HG03108 (cell line): ENCODE results near the gene OXGR1.
A peak's percentile ranks its signal among the peaks of the same experiment; 100 is the strongest.
"Not testable (repeated sequence)": the region's sequence is repeated elsewhere in the genome, so short reads cannot be mapped to it uniquely, and the experiment has no call there.

Source experiments
- ATAC-seq: cut with Tn5 transposase; IDR thresholded peaks from one replicate; pipeline ENCODE4 v1.9.1; 2021; ENCODE audit warnings: moderate library complexity; ENCODE audit not compliant: unreplicated experiment

Gene OXGR1

DNA sequence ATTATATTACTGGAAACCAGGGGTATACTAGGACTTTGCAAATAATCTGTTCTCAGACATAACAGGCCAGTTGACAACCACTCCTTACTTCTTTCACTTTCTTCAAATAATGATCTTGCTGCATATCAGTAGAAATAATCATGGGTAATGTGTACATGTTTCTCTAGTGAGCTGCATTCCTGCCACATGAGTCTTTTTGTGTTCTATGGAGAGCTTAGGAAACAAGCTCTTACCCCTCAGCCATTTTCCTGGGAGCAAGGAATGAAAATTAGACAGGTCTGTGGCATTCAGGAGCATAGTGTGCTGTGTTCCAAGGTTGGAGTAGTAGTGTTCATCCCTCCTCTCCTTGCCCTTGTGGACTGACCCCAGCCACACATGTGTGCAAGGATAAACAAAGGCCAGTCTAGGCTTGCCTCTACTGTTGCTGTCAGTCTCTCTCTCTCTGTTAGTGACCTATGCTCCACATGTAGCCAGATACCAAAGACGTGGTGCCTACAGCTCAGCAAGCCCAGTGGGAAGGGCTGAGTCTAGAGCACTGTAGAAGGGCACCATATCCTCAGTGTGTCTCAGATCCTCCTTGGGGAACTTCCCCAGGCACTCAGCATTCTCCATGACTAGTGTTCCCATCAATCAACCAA, 11.5 kb upstream of the OXGR1 start:
- ATAC-seq = no peak

DNA sequence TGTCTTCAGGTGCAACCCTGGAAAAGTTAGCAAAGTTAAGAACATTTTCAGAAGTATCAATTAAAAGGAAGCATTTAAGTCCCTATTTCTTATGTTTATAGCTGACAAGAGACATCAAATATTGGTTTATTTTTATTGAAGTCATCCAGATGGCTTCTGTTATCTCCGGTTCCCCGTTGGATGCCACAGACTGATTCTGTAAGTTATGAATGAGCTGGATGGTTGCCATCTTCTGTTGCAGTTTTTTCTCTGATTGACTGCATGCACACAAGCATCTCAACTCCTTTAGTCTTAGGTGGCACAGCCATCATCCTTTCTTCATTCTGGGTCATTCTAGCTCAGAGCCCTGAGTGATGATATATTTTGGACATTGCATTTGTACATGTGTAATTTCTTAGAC, 10.6 kb upstream of the OXGR1 start:
- ATAC-seq = no peak

DNA sequence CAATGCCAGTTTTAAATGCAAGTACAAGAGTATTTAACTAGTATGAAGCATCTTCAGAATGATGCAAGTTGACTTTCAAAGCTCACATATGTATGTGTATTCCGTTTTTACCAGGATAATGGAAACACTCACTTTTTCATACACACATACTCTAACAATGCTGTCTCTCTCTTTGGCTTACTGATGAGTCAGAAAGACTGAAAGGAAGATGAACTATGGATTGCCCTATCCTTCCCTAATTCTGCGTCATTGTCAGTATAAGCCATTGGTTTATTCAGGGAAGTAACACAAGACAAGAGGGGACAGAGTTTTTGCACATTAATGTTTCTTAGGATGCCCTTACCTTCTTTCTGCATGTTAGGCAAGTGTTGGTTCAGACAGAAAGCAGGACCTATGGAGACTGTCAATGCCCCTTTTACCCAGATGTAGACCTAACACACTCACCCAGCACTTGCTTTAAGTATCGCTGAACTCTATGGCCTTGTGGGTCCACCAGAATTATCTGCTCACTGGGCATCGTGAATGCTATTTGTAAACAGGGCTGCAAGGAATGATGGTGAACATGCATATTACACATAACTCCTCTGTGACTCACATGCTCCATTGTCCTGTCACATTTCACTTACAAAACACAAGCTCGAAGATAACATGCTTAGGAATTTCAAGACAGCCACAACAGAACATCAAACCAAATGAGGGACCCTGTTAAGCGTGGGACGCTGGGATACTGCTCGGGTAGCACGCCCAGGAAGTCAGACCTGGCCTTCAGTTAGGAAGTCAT, 10.0 kb upstream of the OXGR1 start:
- no peak for ATAC-seq

DNA sequence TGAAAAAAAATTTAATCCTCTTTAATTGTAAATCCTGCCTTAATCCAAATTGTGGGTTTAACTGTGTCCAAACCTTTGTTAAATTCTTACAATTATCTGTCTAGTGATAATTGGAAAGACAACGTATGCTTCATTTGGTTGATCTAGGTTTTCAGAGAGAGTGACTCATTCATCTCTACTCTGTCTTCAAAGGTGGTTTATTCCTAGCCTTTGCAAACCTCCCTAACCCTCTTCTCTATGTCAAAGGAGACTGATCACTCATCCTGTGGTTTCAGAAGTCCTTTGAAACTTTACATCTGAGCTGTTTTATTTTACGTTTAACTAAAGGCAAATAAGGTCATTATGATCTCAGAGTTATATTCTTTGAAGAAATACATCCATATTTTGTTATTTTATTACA, 8.8 kb upstream of the OXGR1 start:
- no peak for ATAC-seq

DNA sequence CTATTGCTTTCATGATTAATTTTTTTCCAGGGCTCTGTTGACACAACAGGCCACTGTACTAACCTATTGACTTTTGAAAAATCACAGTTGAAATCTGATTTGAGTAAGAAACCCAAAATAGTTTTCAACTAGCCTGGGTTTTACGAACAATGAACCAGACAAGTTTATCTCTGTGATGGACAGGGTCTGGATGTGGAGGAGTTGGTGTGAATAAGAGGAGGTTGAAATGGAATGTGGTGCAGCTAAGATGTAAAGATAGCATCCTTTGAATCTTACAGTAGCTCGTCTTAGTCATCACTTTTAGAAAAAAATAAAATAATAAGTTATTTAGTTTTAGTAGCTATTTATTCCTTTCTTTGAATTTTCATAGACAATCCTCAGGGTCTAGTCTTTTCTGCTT, 8.3 kb upstream of the OXGR1 start:
- ATAC-seq = no peak

DNA sequence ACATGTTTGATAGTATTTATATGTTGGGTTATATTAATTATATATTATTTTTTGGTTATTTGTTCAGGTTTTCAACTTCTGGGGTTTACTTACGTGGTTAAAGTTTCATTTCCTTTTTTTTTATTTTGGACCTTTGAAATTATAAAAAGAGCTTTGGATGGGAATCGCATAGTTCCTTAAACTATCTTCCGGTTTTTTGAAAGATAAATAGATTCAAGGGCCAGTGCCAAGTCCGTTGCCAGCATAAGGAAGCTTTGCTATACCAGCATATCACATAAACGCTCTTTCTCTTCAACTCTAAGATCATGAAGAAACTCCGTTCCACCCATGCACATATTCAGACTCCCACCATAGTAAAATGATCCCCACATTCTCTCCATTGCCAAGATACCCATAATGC, 7.4 kb upstream of the OXGR1 start:
- ATAC-seq = no peak

DNA sequence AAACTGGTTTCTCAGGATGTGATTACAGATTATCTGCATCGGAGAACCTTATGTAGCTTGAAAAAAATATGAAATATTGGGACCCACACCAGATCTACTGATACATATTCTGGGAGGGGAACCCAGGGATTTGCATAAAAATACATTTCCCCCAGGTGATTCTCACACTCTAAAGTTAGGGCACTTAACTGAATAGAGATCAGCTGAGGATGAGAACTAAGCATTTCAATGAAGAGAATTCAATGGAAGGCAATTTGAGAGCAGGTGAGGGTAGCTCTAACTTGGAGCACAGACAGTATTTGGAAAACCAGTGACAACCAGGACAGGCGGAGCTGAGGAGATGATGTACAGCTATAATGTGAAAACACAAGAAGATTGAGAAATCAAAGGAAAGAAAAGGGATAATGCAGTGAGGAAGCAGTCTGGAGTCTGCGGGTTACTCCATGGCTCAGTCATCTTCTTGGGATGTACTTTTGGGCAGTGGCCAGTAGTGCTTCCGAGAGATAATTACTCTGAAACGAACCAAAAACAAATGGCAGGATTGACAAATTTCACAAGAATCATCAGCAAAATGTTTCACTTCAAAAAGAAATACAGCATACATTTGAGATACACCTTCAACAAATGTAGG, 6.1 kb upstream of the OXGR1 start:
- ATAC-seq = no peak

DNA sequence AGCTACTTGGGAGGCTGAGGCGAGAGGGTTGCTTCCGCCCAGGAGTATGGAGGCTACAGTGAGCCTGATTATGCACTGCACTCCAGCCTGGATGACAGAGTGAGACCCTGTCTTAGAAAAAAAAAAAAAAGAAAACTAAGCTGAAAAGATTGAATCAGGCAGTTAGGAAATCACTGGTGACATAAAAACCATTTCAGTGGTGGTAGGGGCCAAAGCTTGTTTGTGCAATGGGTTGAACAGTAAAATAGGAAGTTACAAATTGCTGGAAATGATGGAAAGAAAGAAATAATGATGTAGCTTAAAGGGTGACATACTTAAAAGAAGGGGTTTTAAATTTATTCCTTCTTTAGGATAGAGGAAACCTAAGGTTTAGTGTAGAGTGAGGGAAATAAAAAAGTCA, 4.8 kb upstream of the OXGR1 start:
- ATAC-seq = no peak

DNA sequence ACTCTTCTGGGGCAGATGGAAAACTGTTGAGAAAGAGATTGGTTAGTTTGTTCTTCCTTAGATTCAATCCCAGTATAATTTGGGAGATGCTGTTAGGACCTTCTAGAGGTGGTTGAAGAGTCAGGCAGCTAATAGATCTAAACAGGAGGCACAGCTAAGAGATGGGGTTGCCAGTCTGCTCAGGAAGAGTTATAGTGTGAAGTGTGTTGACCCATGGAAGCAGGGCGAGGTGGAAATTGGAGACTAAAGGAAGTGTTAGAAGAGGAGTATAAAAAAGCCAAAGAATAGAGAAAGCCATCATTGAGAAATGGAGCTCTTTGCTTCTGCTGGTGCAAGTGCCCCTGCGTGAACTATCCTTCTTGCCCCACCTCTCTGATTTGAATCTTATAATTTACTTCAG, 3.8 kb upstream of the OXGR1 start:
- ATAC-seq = no peak

DNA sequence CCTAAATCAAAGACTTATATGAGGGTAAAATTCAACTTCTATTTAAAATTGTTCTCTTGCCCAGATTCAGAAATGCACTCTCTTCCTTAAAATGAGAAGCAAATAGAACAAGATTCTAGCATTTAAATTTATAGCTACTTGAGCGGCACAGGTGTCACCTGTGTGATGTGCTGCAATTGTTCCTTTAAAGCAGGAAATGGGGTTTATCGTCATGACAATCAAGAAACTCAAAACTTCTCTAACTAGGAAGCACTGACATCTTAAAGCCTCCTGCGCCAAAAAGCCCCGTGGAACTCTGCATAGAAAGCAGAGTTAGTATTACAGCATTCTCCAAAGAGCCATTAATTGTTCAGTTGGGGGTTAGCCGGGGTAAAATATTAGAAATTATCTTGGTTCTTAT, 2.6 kb upstream of the OXGR1 start:
- no peak for ATAC-seq

DNA sequence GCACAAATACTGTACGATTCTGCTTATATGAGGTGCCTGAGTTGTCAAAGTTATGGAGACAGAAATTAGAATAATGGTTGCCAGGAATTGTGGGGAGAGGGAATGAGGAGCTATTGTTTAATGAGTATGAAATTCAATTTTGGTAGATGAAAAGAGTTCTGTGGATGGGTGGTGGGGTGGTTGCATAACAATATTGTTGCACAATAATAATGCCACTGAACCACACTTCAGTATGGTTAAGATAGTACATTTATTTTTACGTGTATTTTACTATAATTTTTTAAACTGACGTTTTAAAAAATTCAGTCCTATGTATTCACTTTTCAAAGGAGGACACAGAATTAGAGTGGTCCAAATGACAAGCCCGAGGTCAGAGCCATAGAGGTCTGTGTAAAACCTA, 1.8 kb upstream of the OXGR1 start:
- ATAC-seq = no peak

DNA sequence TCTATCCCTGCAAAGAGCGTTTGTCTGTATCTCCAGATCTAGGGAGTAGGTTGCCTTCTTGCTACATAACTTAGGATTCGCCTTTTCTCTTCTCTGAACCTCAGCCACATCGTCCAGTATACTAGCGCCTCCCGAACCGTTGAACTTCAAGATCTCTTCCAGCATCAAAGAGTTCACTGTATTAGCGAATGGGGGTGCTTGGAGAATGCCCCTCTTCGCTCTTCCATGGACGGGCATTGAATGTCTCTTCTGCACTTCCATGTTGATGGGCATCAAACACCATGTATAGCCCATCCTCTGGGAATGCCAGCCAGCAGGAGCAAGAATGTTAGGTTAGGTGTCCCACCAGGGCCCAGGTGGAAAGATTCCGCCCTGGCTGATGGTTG, 575 bp upstream of the OXGR1 start:
- ATAC-seq = no peak

DNA sequence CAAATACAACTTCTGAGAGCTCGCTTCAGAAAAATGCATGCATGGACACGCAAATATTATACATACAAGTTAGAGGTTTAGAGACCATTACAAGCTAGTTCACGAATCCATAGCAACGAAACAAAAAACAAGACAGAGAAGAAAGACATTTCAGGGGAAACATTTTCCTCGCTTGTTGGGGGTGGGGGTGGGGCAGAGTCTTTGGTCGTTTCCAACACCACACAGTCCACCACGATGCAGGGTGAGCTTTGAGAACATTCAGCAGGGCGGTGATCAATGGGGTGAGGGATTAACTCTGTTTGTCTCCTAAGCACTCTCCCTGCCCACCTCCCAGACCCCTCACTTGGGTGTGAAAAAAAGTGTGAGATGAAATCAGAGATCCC, 651 bp downstream of the OXGR1 start:
- no peak for ATAC-seq

DNA sequence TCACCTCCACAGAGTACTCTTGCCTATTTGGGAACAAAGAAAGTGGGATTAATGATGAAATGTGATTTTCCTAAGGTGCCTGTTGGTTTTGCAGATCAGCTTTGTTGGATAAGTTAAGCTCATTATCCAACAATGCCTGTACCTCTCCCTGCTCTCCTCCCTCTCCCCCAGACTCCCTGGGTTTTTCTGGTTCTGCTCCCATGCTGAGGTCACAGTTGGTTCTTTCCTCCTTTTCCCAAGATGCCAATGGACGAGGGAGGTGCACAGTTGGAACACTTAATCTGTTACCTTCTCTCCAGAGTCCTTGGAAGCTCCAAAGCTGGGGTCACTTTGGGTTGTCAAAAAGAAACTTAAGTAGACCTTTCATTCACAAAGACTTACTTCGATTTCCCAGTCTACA, 1.6 kb downstream of the OXGR1 start:
- ATAC-seq = no peak

DNA sequence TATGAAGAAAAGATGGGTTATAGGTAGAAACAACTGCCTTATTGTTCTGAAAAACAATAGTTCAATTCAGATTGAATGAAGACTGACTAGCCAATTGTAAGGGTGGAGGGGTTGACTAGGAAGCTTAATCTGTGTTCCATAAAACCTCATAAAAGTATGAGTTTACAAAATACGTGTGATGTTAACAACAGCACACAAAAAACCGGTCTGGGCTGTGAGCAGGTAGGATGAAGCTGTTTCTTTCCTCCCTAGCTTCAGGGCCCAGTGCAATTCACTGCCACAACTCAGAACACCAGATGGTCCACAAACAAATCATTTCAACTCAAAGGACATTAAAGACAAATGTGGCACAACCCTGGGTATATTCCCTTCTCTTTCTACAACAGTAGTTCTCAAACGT, 3.2 kb downstream of the OXGR1 start:
- no peak for ATAC-seq

DNA sequence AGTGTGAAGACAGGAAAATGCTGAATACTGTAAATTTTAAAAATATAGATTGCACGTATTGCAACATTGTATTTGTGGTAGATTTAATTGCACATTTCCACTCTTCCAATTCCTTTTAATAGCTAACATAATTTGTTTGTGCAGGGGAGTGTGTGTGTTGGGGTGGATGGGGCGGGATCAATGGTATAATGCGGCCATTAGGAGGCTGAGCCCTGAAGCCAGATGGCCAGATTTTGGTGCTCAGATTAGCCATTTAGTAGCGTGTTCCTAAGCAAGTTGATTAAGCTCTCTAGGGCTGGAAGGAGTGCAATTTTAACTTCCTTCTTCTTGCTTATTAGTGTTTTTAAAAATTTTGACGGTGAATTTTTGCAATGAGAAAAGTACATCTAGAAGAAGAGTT, 5.8 kb downstream of the OXGR1 start:
- no peak for ATAC-seq

DNA sequence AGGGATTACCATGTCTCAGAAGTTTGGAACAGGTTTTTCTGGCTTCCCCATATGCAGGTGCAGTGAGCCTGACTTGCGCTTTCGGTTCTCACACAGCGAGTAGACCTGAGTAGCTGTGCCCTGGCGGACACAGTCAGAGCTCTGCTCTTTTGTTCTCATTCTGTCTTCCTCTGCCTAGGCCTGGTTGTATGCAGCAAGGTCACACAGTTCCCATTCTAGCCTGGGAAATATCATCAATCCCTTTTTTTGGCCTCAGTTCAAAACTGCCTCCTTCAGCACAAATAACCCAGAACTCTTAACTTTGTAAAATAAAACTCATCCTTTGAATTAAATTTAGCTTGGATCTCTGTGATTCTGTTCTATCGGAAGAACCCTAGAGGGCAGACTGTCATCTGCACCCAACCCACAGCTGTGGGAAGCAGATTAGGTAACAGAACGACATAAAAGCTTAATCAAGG, 10.2 kb downstream of the OXGR1 start:
- ATAC-seq = peak; percentile 98

DNA sequence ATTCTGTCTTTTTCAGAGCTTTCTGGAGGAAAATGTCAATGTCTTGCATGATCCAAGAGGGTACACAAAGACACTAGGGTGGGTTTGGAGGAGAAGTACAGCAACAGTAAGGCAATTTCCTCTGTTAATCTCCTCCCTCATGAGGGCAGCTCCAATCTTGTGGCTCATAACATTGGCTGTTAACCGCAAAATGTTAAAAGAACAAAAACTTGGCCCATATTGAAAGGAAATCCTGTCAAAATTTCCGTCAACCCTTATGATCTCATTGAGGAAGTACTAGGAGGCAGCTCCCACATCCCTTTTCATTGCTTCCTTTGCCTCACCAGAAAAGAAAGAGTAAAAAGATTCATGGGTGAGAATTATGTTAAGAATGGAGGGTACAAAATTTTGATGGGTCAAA, 11.6 kb downstream of the OXGR1 start:
- ATAC-seq = no peak

DNA sequence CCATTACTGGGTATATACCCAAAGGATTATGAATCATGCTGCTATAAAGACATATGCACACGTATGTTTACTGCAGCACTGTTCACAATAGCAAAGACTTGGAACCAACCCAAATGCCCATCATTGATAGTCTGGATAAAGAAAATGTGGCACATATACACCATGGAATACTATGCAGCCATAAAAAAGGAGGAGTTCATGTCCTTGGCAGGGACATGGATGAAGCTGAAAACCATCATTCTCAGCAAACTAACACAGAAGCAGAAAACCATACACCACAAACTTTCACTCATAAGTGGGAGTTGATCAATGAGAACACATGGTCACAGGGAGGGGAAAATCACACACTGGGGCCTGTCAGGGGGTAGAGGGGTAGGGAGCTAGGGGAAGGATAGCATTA, 14.4 kb downstream of the OXGR1 start:
- ATAC-seq = not testable (repeated sequence)

DNA sequence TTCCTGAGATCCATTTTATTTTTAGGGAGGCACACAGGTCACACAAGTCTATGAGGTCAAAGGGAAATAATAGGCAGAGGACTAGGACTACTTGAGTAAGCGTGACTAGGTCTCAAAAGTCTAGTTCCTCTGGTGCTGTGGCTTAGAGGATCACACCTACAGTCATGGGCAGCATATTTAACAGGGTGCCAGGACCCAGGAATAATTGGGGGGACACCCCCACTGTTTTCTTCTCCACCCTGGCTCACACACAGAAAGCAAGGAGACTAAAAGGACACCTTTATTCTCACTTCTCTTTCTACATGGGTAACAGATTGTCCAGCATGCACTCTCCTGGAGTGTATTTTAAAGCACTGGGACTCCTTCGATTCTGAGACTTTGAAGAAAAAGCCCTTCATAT, 26.2 kb downstream of the OXGR1 start:
- ATAC-seq = no peak

DNA sequence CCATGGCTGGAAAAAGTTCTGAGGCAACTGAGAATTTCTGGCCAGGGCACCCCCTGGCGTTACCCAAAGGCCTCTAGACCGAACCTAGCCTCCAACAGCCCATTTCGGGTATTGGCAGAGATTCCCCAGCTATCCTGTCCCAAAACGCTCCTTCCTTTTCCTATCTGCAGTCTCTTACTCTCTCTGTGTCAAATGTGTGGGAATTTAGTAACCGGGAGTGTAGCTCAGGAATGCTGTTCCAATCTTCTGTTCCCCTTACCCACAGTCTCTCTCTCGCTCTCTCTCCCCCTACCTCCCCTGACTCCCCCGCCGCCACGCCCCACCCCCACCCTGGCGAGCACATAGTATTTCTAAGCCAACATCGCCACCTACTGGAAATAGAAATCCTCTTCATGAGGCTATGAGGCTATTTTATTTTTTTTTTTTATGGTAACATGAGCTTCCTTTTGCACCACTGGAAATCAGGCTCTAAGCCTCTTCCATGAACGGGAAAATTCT, 27.0 kb downstream of the OXGR1 start:
- no peak for ATAC-seq

DNA sequence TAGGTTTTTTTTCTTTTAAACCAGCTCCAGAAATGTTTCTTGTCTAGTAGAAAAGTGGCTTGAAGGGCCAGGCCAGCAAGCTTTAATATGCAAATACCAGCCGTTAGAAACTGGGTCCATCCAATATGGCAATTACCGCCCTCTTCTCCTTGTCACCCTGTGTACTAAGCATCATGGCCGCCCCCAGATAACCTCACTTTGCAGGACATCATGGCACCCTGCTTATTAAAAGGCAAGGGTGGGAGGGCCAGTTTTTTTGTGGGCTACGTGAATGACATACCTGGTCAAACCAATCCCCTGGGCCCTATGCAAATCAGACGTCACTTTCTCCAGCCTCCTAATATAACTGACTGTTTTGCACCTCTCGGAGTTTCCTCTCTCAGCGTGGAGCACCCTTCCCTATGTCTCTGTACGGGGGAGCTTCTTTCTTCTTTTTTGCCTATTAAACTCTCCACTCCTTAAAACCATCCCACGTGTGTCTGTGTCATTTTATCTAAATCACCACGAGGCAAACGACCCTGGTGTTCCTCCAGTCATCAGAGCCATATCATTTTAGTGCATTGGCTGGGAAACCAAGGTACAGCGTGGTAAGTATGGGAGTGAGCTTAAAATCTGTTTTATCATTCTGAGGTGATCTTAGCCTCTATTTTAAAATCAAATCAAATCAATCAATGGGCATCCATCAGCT, 27.7 kb downstream of the OXGR1 start:
- no peak for ATAC-seq
